Smooth muscle cell (in vitro differentiated cells): ENCODE data around the gene FAM13C. TPM values are rescaled to one million over a fixed set of nuclear protein-coding genes. Genes with fewer than 3 reads are reported as not detected.
"Not testable (repeated sequence)": the region's sequence is repeated elsewhere in the genome, so short reads cannot be mapped to it uniquely, and the experiment has no call there.

Experiments
- DNase-seq: peaks from one replicate; lab custom pipeline; 2025; ENCODE audit not compliant: unreplicated experiment; lab: John Stamatoyannopoulos, UW
- H2AFZ ChIP-seq: fragments of 200-600 bp; sonication (generic); 2 replicates; pipeline ENCODE4 v1.6.0; 2016; ENCODE audit warnings: antibody characterized with exemption, low read depth, mild to moderate bottlenecking
- H3F3A ChIP-seq: fragments of 200-600 bp; sonication (generic); 2 replicates; pipeline ENCODE4 v1.6.0; 2017; ENCODE audit warnings: antibody characterized with exemption, low read depth
- H3K27ac ChIP-seq: fragments of 200-600 bp; sonication (generic); 2 replicates; pipeline ENCODE4 v1.5.1; 2016; ENCODE audit warnings: low read depth, mild to moderate bottlenecking
- H3K27me3 ChIP-seq: fragments of 200-600 bp; sonication (generic); 2 replicates; pipeline ENCODE4 v1.6.1; 2016; ENCODE audit warnings: low read depth, mild to moderate bottlenecking
- H3K36me3 ChIP-seq: fragments of 200-600 bp; sonication (generic); 2 replicates; pipeline ENCODE4 v1.5.1; 2016; ENCODE audit warnings: low read depth
- H3K4me1 ChIP-seq: fragments of 200-600 bp; sonication (generic); 2 replicates; pipeline ENCODE4 v1.5.1; 2016; ENCODE audit warnings: low read depth
- H3K4me2 ChIP-seq: fragments of 200-600 bp; sonication (generic); 2 replicates; pipeline ENCODE4 v1.6.0; 2016; ENCODE audit warnings: mild to moderate bottlenecking
- H3K4me3 ChIP-seq: fragments of 200-600 bp; sonication (generic); 2 replicates; pipeline ENCODE4 v1.5.1; 2016; ENCODE audit warnings: mild to moderate bottlenecking
- H3K79me2 ChIP-seq: fragments of 200-600 bp; sonication (generic); 2 replicates; pipeline ENCODE4 v1.6.0; 2016; ENCODE audit warnings: low read depth, mild to moderate bottlenecking
- H3K9ac ChIP-seq: fragments of 200-600 bp; sonication (generic); 2 replicates; pipeline ENCODE4 v1.6.0; 2016; ENCODE audit warnings: low read depth
- H3K9me3 ChIP-seq: fragments of 200-600 bp; sonication (generic); replicated peaks from 2 replicates; pipeline ENCODE4 v1.5.1; 2016; ENCODE audit warnings: low read depth
- H4K20me1 ChIP-seq: fragments of 200-600 bp; sonication (generic); 2 replicates; pipeline ENCODE4 v1.6.0; 2016; ENCODE audit warnings: low read depth
- WGBS: methylation state at CpG from one replicate; pipeline ENCODE4 v1.1.7; 2016; ENCODE audit warnings: low lambda C conversion rate; 5-methylcytosine and 5-hydroxymethylcytosine counted together
- polyA plus RNA-seq: library from polyadenylated mRNA; unstranded; fragments of >200 nt; fragmentation: Nextera tagmentation; extraction: Ambion mirVana; gene quantifications from 2 replicates; pipeline ENCODE4 v1.2.1, GENCODE V29; 2016
- total RNA-seq: library from RNA; depleted of rRNA; stranded (reverse); fragments of >200 nt; gene quantifications from 2 replicates; pipeline ENCODE4 v1.2.3, GENCODE V29; 2014
- TF ChIP-seq, protein P1 (sequence below): fragments of 200-600 bp; sonication (generic); IDR thresholded peaks from 2 replicates; pipeline ENCODE4 v1.5.1; 2017; ENCODE audit warnings: borderline replicate concordance, mild to moderate bottlenecking, antibody characterized with exemption; ENCODE audit not compliant: insufficient read depth, poor library complexity, severe bottlenecking

The FAM13C gene
- total and polyA plus RNA-seq, 2 experiments from 2014 or later, result not detected

- Histone ChIP-seq H2AFZ (no peak overlapping the region), H3K36me3 (no peaks in the 10 kb centered on the region), H3K27ac (no peak overlapping the region), H3K4me2 (no peak overlapping the region), H3K4me1 (no peaks in the 10 kb centered on the region), H3K9me3 (no peaks in the 10 kb centered on the region), H3K27me3 (no peaks in the 10 kb centered on the region), H3F3A (no peaks in the 10 kb centered on the region), H3K79me2 (no peaks in the 10 kb centered on the region), H3K4me3 (no peak overlapping the region), H3K9ac (no peak overlapping the region), H4K20me1 (no peaks in the 10 kb centered on the region)
- WGBS, result 100% methylated on average over 1 of the region's 1 CpG
- TF ChIP-seq, protein P1, sequence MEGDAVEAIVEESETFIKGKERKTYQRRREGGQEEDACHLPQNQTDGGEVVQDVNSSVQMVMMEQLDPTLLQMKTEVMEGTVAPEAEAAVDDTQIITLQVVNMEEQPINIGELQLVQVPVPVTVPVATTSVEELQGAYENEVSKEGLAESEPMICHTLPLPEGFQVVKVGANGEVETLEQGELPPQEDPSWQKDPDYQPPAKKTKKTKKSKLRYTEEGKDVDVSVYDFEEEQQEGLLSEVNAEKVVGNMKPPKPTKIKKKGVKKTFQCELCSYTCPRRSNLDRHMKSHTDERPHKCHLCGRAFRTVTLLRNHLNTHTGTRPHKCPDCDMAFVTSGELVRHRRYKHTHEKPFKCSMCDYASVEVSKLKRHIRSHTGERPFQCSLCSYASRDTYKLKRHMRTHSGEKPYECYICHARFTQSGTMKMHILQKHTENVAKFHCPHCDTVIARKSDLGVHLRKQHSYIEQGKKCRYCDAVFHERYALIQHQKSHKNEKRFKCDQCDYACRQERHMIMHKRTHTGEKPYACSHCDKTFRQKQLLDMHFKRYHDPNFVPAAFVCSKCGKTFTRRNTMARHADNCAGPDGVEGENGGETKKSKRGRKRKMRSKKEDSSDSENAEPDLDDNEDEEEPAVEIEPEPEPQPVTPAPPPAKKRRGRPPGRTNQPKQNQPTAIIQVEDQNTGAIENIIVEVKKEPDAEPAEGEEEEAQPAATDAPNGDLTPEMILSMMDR, result no peak
- DNase-seq, result no peak
Observed at GRCh38 chr10:59242057-59242456, 120.3 kb downstream of the FAM13C start.

DNA sequence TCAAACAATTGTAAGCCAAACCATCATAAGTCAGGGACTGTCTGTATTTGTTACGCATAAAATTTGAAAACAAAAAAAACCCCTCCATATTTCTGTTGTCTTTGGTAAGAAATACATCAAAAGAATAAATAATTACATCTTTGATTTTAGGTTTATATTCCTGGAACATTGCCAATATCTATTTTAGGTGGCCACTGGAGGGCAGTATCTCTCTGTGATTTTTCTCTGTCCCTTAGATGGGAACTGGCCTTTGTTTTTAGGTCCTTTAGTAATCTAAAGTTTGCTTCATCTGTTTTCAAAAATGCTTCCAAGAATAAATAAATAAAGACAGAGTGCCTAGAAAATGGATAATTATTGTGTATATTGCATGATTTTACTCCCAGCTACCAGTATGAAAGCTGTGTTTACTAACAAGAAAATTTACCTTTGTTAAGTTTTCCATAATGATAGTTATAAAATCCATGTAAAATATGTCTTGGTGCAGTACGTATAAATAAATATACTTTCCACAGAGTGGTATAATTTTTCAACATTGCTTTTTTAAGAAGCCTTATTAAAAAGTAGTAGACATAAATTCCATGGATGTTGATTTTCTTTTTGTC is 121.7 kb downstream of the FAM13C start:
- Histone ChIP-seq H3F3A (no peaks in the 10 kb centered on the region), H3K27ac (no peak overlapping the region), H3K4me2 (no peak overlapping the region), H3K4me3 (no peak overlapping the region), H4K20me1 (no peaks in the 10 kb centered on the region), H3K9ac (no peak overlapping the region), H2AFZ (no peak overlapping the region), H3K9me3 (no peaks in the 10 kb centered on the region), H3K4me1 (no peaks in the 10 kb centered on the region), H3K79me2 (no peaks in the 10 kb centered on the region), H3K36me3 (no peaks in the 10 kb centered on the region), H3K27me3 (no peaks in the 10 kb centered on the region)
- DNase-seq, result no peak
- TF ChIP-seq, protein P1, result peak; percentile 73
- WGBS, result 46% methylated on average over 2 of the region's 2 CpGs

DNA sequence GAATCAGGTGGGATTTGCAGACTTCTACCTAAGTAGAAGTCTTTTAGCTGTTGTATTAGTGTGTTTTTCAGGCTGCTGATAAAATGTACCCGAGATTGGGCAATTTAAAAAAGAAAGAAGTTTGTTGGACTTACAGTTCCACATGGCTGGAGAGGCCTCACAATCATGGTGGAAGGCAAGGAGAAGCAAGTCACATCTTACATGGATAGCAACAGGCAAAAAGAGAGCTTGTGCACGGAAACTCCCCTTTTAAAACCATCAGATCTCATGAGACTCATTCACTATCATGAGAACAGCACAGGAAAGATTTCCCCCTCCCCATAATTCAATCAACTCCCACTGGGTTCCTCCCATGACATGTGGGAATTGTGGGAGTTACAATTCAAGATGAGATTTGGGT is 123.2 kb downstream of the FAM13C start:
- 98% methylated on average over 2 of the region's 2 CpGs for WGBS
- H2AFZ ChIP-seq, H3K27ac ChIP-seq, H3K4me3 ChIP-seq, H3K4me2 ChIP-seq, H3K4me1 ChIP-seq, H4K20me1 ChIP-seq, H3F3A ChIP-seq, H3K27me3 ChIP-seq, H3K79me2 ChIP-seq, H3K9me3 ChIP-seq, H3K9ac ChIP-seq, DNase-seq, H3K36me3 ChIP-seq: not testable (repeated sequence)

GRCh38 chr10:59237775-59238174 is 124.6 kb downstream of the FAM13C start:
- Histone ChIP-seq H3K27me3 (no peaks in the 10 kb centered on the region), H3F3A (no peaks in the 10 kb centered on the region), H3K27ac (no peak overlapping the region), H3K79me2 (no peaks in the 10 kb centered on the region), H3K4me3 (no peak overlapping the region), H3K9ac (no peak overlapping the region), H4K20me1 (no peaks in the 10 kb centered on the region), H3K9me3 (no peaks in the 10 kb centered on the region), H3K4me1 (no peaks in the 10 kb centered on the region), H3K4me2 (no peak overlapping the region), H3K36me3 (no peaks in the 10 kb centered on the region), H2AFZ (no peak overlapping the region)
- TF ChIP-seq, protein P1, result no peak
- no peak for DNase-seq
